ENCODE results near the gene RNF167. TPM values are rescaled to one million over a fixed set of nuclear protein-coding genes. Genes with fewer than 3 reads are reported as not detected.

The RNF167 gene
- total and polyA plus RNA-seq, 2 donors from 2014 or later, result 95.0 to 188 TPM

- no peaks in the 10 kb centered on the region for H3K9me3 ChIP-seq (ENCODE audit: control insufficient read depth in 2 of 3, insufficient read depth in 1 of 3, low read length in 3 of 3)
- H3K9ac ChIP-seq (ENCODE audit: low read length in 3 of 3), result peak within 1 kb of the TSS in 2 of 3 donors; percentile 77 to 80
- H3K4me3 ChIP-seq (ENCODE audit: low read length in 3 of 3), result peak within 1 kb of the TSS; percentile 18 to 64 (median 62)
- TF ChIP-seq, protein P1, sequence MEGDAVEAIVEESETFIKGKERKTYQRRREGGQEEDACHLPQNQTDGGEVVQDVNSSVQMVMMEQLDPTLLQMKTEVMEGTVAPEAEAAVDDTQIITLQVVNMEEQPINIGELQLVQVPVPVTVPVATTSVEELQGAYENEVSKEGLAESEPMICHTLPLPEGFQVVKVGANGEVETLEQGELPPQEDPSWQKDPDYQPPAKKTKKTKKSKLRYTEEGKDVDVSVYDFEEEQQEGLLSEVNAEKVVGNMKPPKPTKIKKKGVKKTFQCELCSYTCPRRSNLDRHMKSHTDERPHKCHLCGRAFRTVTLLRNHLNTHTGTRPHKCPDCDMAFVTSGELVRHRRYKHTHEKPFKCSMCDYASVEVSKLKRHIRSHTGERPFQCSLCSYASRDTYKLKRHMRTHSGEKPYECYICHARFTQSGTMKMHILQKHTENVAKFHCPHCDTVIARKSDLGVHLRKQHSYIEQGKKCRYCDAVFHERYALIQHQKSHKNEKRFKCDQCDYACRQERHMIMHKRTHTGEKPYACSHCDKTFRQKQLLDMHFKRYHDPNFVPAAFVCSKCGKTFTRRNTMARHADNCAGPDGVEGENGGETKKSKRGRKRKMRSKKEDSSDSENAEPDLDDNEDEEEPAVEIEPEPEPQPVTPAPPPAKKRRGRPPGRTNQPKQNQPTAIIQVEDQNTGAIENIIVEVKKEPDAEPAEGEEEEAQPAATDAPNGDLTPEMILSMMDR (IDR thresholded peaks at IDR 0.05; ENCODE audit: borderline replicate concordance, extremely low read depth, insufficient read depth), result no peak
- peaks cover 2 to 8% (median 4%) of the 10 kb centered on the region in 3 donors for H3K36me3 ChIP-seq (ENCODE audit: control insufficient read depth in 2 of 3, insufficient read depth in 3 of 3, low read length in 3 of 3)
- peaks cover 0 to 19% (median 14%) of the 10 kb centered on the region in 3 donors for H3K4me1 ChIP-seq (ENCODE audit: control insufficient read depth in 2 of 3, insufficient read depth in 2 of 3, low read depth in 1 of 3, low read length in 3 of 3)
- intact Hi-C loops (cut with DNase I), result no loop called here
- H3K27ac ChIP-seq (ENCODE audit: low read depth in 2 of 2, low read length in 2 of 2), result peak within 1 kb of the TSS; percentile 91 to 97
- H3K27me3 ChIP-seq (ENCODE audit: control insufficient read depth, insufficient read depth, low read length), result no peaks in the 10 kb centered on the region
- no peak for FAIRE-seq
- DNase-seq, result peak in 2 of 5 donors; percentile 51 to 81
Observed at GRCh38 chr17:4950746-4951204, 10.7 kb downstream of the RNF167 start, which contains the start of gene ENO3. Gene ENO3 (plus strand): TSS chr17:4951119. CDS start chr17:4951830, 711 bp downstream.

DNA sequence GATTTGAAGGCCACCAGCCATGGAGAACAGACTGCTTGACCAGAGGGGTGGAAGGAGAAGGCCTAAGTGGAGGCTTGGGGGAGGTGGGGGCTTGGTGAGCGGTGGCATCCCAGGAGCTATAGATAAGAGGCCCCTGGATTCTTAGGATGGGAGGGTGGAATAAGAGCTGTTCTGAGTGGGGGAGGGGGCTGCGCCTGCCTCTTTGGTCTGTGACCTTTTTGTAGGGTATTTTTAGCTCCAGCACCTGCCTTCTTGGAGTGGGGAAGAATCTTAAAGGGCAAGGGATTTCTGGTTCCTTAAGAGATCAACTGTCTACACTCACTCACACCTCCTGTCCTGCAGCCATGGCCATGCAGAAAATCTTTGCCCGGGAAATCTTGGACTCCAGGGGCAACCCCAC, 11.4 kb downstream of the RNF167 start:
- no peaks in the 10 kb centered on the region for H3K27me3 ChIP-seq (ENCODE audit: control insufficient read depth, insufficient read depth, low read length)
- DNase-seq (no peak), FAIRE-seq (no peak)
- intact Hi-C loops (cut with DNase I), result no loop called here
- TF ChIP-seq, protein P1 (IDR thresholded peaks at IDR 0.05; ENCODE audit: borderline replicate concordance, extremely low read depth, insufficient read depth), result no peak
- H3K36me3 ChIP-seq (ENCODE audit: control insufficient read depth in 2 of 3, insufficient read depth in 3 of 3, low read length in 3 of 3), result peaks cover 0 to 3% (median 0%) of the 10 kb centered on the region in 3 donors
- no peak overlapping the region for H3K27ac ChIP-seq (ENCODE audit: low read depth in 2 of 2, low read length in 2 of 2)
- H3K9me3 ChIP-seq (ENCODE audit: control insufficient read depth in 2 of 3, insufficient read depth in 1 of 3, low read length in 3 of 3), result no peaks in the 10 kb centered on the region
- peaks cover 0 to 15% (median 10%) of the 10 kb centered on the region in 3 donors for H3K4me1 ChIP-seq (ENCODE audit: control insufficient read depth in 2 of 3, insufficient read depth in 2 of 3, low read depth in 1 of 3, low read length in 3 of 3)
- no peak overlapping the region for H3K9ac ChIP-seq (ENCODE audit: low read length in 3 of 3)
- no peak overlapping the region for H3K4me3 ChIP-seq (ENCODE audit: low read length in 3 of 3)

DNA sequence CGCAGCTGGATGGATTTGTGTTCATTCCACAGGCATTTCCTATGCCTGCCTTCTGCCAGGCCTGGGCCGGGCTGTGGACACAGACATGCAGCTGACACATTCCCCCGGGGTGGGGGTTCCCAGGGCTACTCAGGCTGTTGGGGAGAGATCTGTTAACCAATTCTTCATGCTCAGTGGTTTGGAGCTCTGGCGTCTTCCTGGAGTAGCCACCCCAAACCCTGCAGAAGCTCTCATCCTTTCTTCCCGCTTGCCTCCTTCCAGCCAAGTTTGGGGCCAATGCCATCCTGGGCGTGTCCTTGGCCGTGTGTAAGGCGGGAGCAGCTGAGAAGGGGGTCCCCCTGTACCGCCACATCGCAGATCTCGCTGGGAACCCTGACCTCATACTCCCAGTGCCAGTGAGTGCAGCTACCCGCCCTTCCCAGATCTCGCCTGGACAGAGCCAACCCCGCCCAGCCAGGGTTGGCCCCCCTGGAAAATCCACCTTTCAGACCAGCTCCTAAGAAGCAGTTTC, 13.4 kb downstream of the RNF167 start:
- FAIRE-seq (no peak), DNase-seq (peak in 3 of 5 donors; percentile 55 to 74 (median 71))
- H3K9me3 ChIP-seq (ENCODE audit: control insufficient read depth in 2 of 3, insufficient read depth in 1 of 3, low read length in 3 of 3), result no peaks in the 10 kb centered on the region
- intact Hi-C loops (cut with DNase I), result no loop called here
- H3K9ac ChIP-seq (ENCODE audit: low read length in 3 of 3), result no peak overlapping the region
- H3K27me3 ChIP-seq (ENCODE audit: control insufficient read depth, insufficient read depth, low read length), result no peaks in the 10 kb centered on the region
- TF ChIP-seq, protein P1 (IDR thresholded peaks at IDR 0.05; ENCODE audit: borderline replicate concordance, extremely low read depth, insufficient read depth), result no peak
- no peak overlapping the region for H3K4me3 ChIP-seq (ENCODE audit: low read length in 3 of 3)
- H3K27ac ChIP-seq (ENCODE audit: low read depth in 2 of 2, low read length in 2 of 2), result no peak overlapping the region
- H3K36me3 ChIP-seq (ENCODE audit: control insufficient read depth in 2 of 3, insufficient read depth in 3 of 3, low read length in 3 of 3), result no peaks in the 10 kb centered on the region
- H3K4me1 ChIP-seq (ENCODE audit: control insufficient read depth in 2 of 3, insufficient read depth in 2 of 3, low read depth in 1 of 3, low read length in 3 of 3), result peaks cover 0 to 12% (median 8%) of the 10 kb centered on the region in 3 donors

All from kidney (tissue), 14 donors.